ENCODE measurements around the gene SEMA3A.
"Not testable (repeated sequence)": the region's sequence is repeated elsewhere in the genome, so short reads cannot be mapped to it uniquely, and the experiment has no call there.

The SEMA3A gene

DNA sequence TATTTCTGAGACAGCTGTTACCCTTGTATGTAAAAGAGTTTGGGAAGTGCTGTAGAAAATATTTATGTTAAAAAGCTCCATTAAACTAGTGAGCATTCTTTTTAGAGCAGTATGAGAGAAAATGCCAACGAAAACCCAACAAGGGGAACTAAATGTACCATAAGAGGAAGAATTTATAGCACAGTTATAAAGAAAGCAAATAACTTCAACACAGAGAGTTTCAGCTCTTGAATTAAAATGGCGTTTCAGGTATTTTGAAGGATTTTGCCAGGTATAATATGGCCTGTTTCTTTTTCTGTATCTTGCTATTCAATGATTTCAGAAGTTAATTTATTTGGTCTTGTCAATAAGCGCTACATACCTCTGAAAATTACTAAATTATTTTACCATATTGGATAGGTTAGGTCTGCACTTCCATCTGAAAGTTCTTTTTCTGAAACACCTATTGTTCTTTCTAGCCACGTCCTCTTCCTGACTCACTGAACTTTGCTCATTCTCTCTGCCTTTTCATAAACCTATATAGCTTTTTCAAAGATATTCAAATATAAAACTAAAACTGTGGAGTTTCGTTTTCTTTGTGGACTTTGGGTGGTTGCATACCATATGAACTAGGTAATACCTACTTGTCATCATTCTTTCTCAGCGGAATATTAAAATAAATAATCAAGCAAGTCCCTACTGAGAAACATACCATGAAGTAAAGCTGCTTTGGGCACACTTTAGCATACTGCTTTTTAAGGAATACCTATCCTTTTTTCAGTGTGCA lies 136.1 kb downstream of the SEMA3A start:
- DNase-seq, result no peak

GRCh38 chr7:84057576-84057975 lies 137.0 kb downstream of the SEMA3A start:
- no peak for DNase-seq

- no peak for DNase-seq
Observed at GRCh38 chr7:84055904-84056605, 138.5 kb downstream of the SEMA3A start.

- DNase-seq, result not testable (repeated sequence)
Observed at GRCh38 chr7:84055199-84055598, 139.4 kb downstream of the SEMA3A start.

GRCh38 chr7:84049071-84049836 lies 145.3 kb downstream of the SEMA3A start:
- DNase-seq, result no peak

DNA sequence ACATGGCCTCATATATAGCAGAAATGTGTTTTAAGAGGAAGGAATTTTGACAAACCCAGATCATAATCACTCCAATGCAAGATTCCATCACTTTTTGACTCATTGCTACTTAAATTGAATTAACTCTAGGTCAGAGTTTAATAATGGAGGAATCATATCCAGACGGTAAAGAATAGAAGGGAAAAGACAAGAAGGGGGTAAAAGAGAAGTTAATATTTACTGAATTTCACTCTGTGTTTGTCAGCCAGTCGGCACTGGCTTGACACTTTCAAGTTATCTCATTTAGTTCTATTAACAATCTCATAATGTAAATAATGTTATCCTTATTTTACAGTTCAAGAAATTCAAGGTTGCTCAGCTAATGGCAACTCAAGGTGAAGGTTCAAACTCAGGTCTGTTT lies 147.5 kb downstream of the SEMA3A start:
- no peak for DNase-seq

DNA sequence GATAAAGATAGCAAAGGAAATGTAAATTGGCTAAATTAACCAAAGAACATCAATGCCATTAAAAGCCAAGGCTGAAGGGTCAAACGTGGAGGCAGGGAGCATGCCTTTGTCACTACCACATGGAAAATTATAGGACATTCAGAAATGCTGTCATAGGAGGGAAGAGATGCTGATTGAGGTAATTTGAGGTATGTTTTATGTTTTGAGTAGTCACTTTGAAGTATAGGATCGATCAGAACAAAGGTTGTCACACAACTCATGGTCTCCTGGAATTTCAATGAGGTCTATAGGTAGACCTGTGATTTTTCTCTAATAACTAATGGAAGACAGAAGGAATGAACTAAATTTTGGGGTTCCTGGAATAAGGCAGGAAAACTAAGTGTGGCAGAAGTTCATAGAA lies 149.8 kb downstream of the SEMA3A start:
- no peak for DNase-seq

- no peak for DNase-seq
Observed at GRCh38 chr7:84043661-84044191, 150.9 kb downstream of the SEMA3A start.

DNA sequence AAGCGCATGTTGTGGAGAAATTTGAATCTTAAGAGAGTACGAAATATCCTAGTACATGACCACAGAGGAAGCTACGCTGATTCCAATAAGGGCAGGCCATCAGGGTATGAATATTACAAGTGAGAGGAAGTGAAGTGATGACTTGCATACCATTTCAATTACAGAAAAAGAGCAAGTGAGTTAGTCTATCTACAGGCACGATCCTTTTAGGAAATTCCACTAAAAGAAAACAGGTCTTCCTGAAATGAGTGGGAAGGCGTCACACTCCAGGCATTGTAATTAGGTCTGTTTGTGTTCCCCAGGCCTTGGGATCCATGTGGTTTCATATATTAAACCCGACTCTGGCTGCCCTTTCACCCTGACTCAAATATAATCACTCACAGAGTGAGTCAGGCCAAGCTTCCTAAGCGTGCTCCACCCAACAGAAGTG lies 152.5 kb downstream of the SEMA3A start:
- DNase-seq, result no peak

DNA sequence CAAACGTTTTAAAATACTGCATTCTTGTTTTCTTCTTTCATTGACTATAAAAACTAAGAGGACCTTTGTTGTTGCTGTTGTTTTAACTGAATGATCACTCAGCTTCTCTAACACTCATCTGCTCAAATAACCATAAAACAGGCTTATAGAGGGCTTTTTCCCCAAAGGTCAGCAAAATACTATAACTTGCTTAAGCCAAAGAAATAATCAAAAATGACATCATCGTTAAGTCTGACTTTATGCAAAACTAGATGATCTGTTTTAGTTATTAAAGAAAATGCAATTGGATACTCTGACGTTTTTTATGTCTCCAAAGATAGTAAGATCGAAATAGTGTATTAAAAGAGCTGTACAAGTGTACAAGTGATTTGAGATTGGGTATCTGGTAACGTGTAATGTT lies 152.9 kb downstream of the SEMA3A start:
- DNase-seq, result no peak

- DNase-seq, result no peak
Observed at GRCh38 chr7:84040355-84040754, 154.2 kb downstream of the SEMA3A start.

GRCh38 chr7:84039432-84039831 lies 155.2 kb downstream of the SEMA3A start:
- DNase-seq, result no peak

DNA sequence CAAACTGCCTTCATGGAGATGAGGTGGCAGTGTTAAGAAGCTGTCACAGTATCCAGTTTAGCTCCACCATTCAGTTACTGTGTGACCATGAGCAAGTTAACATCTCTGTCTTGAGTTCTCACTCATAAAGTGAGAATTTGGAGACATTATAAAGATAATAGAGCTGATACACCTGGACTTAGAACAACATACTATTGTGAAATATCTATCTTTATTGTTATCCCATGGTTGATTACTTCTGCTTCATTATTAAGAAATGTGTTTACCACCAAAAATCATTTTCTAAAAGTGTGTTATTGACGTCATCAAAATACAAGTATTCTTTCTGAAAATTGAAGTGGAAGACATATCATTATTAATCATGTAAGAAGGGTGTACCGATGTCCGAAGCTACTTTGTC lies 166.9 kb downstream of the SEMA3A start:
- no peak for DNase-seq

- no peak for DNase-seq
Observed at GRCh38 chr7:84025332-84025927, 169.2 kb downstream of the SEMA3A start.

GRCh38 chr7:84022684-84023308 lies 171.8 kb downstream of the SEMA3A start:
- peak; percentile 77 for DNase-seq

GRCh38 chr7:84022009-84022408 lies 172.6 kb downstream of the SEMA3A start:
- no peak for DNase-seq

- no peak for DNase-seq
Observed at GRCh38 chr7:84021292-84021908, 173.2 kb downstream of the SEMA3A start.

GRCh38 chr7:84017651-84018050 lies 176.9 kb downstream of the SEMA3A start:
- DNase-seq, result no peak

- DNase-seq, result no peak
Observed at GRCh38 chr7:84013616-84014240, 180.9 kb downstream of the SEMA3A start.

DNA sequence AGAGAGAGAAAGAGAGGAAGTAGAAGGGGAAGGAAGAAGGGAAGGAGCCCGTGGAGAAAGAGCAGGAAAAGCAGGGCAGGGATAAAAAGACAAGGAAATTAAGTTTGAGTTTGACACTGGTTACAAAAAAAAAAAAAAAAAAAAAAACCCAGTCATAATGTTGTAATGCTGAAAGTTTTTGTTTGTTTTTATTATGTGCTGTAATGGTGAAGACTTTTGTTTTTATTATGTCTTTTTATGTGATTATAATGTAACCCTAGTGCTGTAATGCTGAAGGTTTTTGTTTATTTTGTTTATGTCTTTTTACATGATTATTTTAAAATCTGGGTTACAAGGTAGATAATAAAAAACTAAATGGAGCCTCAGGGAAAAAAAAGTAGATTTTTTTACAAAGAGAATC lies 184.8 kb downstream of the SEMA3A start:
- no peak for DNase-seq

GRCh38 chr7:84009051-84009450 lies 185.5 kb downstream of the SEMA3A start:
- no peak for DNase-seq

DNA sequence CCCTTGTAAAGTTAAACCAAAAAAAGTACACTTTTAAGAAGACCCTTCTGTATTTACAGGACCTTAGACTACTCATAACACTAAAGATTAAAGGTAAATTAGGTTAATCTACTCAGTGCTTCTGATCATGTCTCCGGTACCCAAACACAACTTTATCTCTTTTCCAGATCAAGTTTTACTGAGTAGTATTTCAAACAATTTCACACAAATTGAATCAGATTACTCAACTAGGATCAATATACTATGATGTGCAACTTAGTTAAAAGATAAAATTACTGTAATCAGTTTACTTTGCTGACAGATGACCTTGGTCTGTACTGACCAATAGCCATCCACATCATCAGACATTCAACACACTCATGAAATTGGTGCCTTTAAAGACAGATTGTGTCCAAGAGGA lies 191.4 kb downstream of the SEMA3A start:
- DNase-seq, result no peak
